ENCODE results near the gene ARMC9.

- no peak for TF ChIP-seq CTCF (IDR thresholded peaks at IDR 0.05)
- TF ChIP-seq POLR2A (IDR thresholded peaks at IDR 0.05) = no peak
These were observed 12.4 kb downstream of the ARMC9 start for GRCh38 chr2:231210782-231211181.
